ENCODE data around the gene OR13F1. TPM values are rescaled to one million over a fixed set of nuclear protein-coding genes. Genes with fewer than 3 reads are reported as not detected.

OR13F1 gene
- total RNA-seq, 4 donors from 2014 or later: not detected

GRCh38 chr9:104527109-104527508 lies 23.0 kb downstream of the OR13F1 start, which contains the start of gene OR13C4:
OR13C4 (minus strand) TSS chr9:104527209; CDS start chr9:104527209, 0 bp downstream.
- H3K36me3 ChIP-seq: no peaks in the 10 kb centered on the region
- H3K27ac ChIP-seq: no peak within 1 kb of the TSS
- H3K27me3 ChIP-seq: no peaks in the 10 kb centered on the region
- no peak within 1 kb of the TSS for H3K4me3 ChIP-seq
- no peaks in the 10 kb centered on the region for H3K4me1 ChIP-seq
- TF ChIP-seq POLR2AphosphoS5 (IDR thresholded peaks at IDR 0.05) (no peak), EP300 (IDR thresholded peaks at IDR 0.05) (no peak), CTCF (IDR thresholded peaks at IDR 0.05) (no peak), POLR2A (IDR thresholded peaks at IDR 0.05) (no peak)
- ATAC-seq: no peak
- H3K9me3 ChIP-seq: no peaks in the 10 kb centered on the region

- no peaks in the 10 kb centered on the region for H3K4me1 ChIP-seq
- WGBS, 2 donors (ENCODE audit: low coverage in 1 of 2): 83 to 84% methylated on average over 1 to 5 of the region's 5 CpGs
- H3K9me3 ChIP-seq: no peaks in the 10 kb centered on the region
- H3K4me3 ChIP-seq: no peak within 1 kb of the TSS
- no peak within 1 kb of the TSS for H3K27ac ChIP-seq
- TF ChIP-seq POLR2A (IDR thresholded peaks at IDR 0.05) (no peak), POLR2AphosphoS5 (IDR thresholded peaks at IDR 0.05) (no peak), CTCF (IDR thresholded peaks at IDR 0.05) (no peak), EP300 (IDR thresholded peaks at IDR 0.05) (no peak)
- no peaks in the 10 kb centered on the region for H3K36me3 ChIP-seq
- ATAC-seq: no peak
- H3K27me3 ChIP-seq: no peaks in the 10 kb centered on the region
These were observed 32.7 kb downstream of the OR13F1 start, which contains the start of gene OR13C3 for GRCh38 chr9:104536756-104537155. OR13C3 (minus strand) TSS chr9:104536856; CDS start chr9:104536723, 133 bp downstream.

GRCh38 chr9:104539275-104539674 lies 35.2 kb downstream of the OR13F1 start:
- no peak for ATAC-seq
- Histone ChIP-seq H3K27ac (no peak overlapping the region), H3K4me1 (no peaks in the 10 kb centered on the region), H3K27me3 (no peaks in the 10 kb centered on the region), H3K4me3 (no peak overlapping the region), H3K9me3 (no peaks in the 10 kb centered on the region), H3K36me3 (no peaks in the 10 kb centered on the region)
- 19% methylated on average over 1 of the region's 1 CpG; no CpG with 5 or more reads in 1 of the 2 donors for WGBS, 2 donors (ENCODE audit: low coverage in 1 of 2)
- TF ChIP-seq CTCF (IDR thresholded peaks at IDR 0.05) (no peak), POLR2A (IDR thresholded peaks at IDR 0.05) (no peak), EP300 (IDR thresholded peaks at IDR 0.05) (no peak), POLR2AphosphoS5 (IDR thresholded peaks at IDR 0.05) (no peak)

- Histone ChIP-seq H3K27me3 (no peaks in the 10 kb centered on the region), H3K4me1 (no peaks in the 10 kb centered on the region), H3K4me3 (no peak overlapping the region), H3K36me3 (no peaks in the 10 kb centered on the region), H3K27ac (no peak overlapping the region), H3K9me3 (no peaks in the 10 kb centered on the region)
- 83 to 85% methylated on average over 4 of the region's 4 CpGs for WGBS, 2 donors (ENCODE audit: low coverage in 1 of 2)
- ATAC-seq: no peak
- no peak for TF ChIP-seq CTCF (IDR thresholded peaks at IDR 0.05)
These were observed 40.6 kb downstream of the OR13F1 start for GRCh38 chr9:104544644-104545043.

- TF ChIP-seq EP300 (IDR thresholded peaks at IDR 0.05) (no peak), POLR2AphosphoS5 (IDR thresholded peaks at IDR 0.05) (no peak), CTCF (IDR thresholded peaks at IDR 0.05) (no peak), POLR2A (IDR thresholded peaks at IDR 0.05) (no peak)
- 29 to 47% methylated on average over 1 of the region's 1 CpG for WGBS, 2 donors (ENCODE audit: low coverage in 1 of 2)
- Histone ChIP-seq H3K36me3 (no peaks in the 10 kb centered on the region), H3K4me3 (no peak overlapping the region), H3K4me1 (no peaks in the 10 kb centered on the region), H3K27ac (no peak overlapping the region), H3K9me3 (peaks cover 0 to 11% (median 0%) of the 10 kb centered on the region in 3 donors), H3K27me3 (no peaks in the 10 kb centered on the region)
- ATAC-seq: no peak
These were observed 49.2 kb downstream of the OR13F1 start for GRCh38 chr9:104553261-104553660.

Other genes starting within 250 kb of the OR13F1 start
- not detected for gene OR13C4, start 22.9 kb downstream of the OR13F1 start, total RNA-seq
- not detected for gene OR13C3, start 32.6 kb downstream of the OR13F1 start, total RNA-seq
- not detected for gene OR13C8, start 64.9 kb downstream of the OR13F1 start, total RNA-seq
- not detected for gene OR13C5, start 95.2 kb downstream of the OR13F1 start, total RNA-seq
- not detected for gene OR13C2, start 101.4 kb downstream of the OR13F1 start, total RNA-seq
- not detected for gene OR13C9, start 113.9 kb downstream of the OR13F1 start, total RNA-seq
- not detected for gene OR13D1, start 190.3 kb downstream of the OR13F1 start, total RNA-seq
- 10 to 100 TPM; 21.9 to 42.0 (median 24.4) TPM for gene NIPSNAP3A, start 243.4 kb downstream of the OR13F1 start, total RNA-seq